HepG2 (cell line): ENCODE results near the gene KMT2E. TPM values are rescaled to one million over a fixed set of nuclear protein-coding genes. Genes with fewer than 3 reads are reported as not detected.

Experiments
- POLR2A ChIP-seq, 2 experiments: IDR thresholded peaks; 2 replicates each; pipeline ENCODE4 v1.6.1; 2011; ENCODE audit warnings: low read depth in 2 of 2, low read length in 2 of 2, mild to moderate bottlenecking in 1 of 2, moderate library complexity in 1 of 2; ENCODE audit not compliant: insufficient read depth in 1 of 2
- SAFB2 ChIP-seq: sonication (generic); formaldehyde crosslinking; IDR thresholded peaks from 2 replicates; pipeline ENCODE4 v1.5.1; 2020; ENCODE audit warnings: missing genetic modification reagents, low read depth, mild to moderate bottlenecking, borderline replicate concordance
- ZIK1 ChIP-seq: sonication (generic); formaldehyde crosslinking; IDR thresholded peaks from 2 replicates; pipeline ENCODE4 v1.5.0; 2020; ENCODE audit warnings: mild to moderate bottlenecking, low read depth, missing genetic modification reagents, borderline replicate concordance
- ZNF652 ChIP-seq: IDR thresholded peaks from 2 replicates; pipeline ENCODE4 v1.6.1; 2016; ENCODE audit warnings: low read depth, borderline replicate concordance
- ZNF816 ChIP-seq: sonication (generic); formaldehyde crosslinking; IDR thresholded peaks from 2 replicates; pipeline ENCODE4 v1.8.0; 2022; ENCODE audit warnings: missing genetic modification reagents, mild to moderate bottlenecking, borderline replicate concordance
- polyA plus RNA-seq, 8 experiments: library from polyadenylated mRNA; depleted of rRNA in 3 of 8; stranded (reverse) in 7 of 8; unstranded in 1 of 8; fragments of >200 nt; fragmentation: Illumina TruSeq in 4 of 8; extraction: Trizol in 4 of 8; gene quantifications; 2 replicates each; pipeline versions ENCODE4 v1.2.1 to v1.2.3, GENCODE V29; 2011 to 2016; ENCODE audit warnings: low read depth in 4 of 8, missing spikeins in 1 of 8, mixed read lengths in 1 of 8; ENCODE audit not compliant: insufficient read depth in 1 of 8
- total RNA-seq, 5 experiments: library from RNA; depleted of rRNA; stranded (reverse); fragments of >200 nt; fragmentation: Illumina TruSeq; extraction: Trizol; gene quantifications; 2 replicates each; pipeline ENCODE4 v1.2.3, GENCODE V29; 2016; ENCODE audit warnings: low read depth in 1 of 5
- TF ChIP-seq, protein P1 (sequence below): sonication (generic); formaldehyde crosslinking; IDR thresholded peaks from 2 replicates; pipeline ENCODE4 v1.4.0; 2020; ENCODE audit warnings: missing genetic modification reagents
- TF ChIP-seq, protein P2 (sequence below): sonication (generic); formaldehyde crosslinking; IDR thresholded peaks from 2 replicates; pipeline ENCODE4 v1.4.0; 2020; ENCODE audit warnings: mild to moderate bottlenecking, missing genetic modification reagents

KMT2E gene
- total and polyA plus RNA-seq, 2 of the 13 experiments (the other 11 are each of a cell fraction or from before 2014, with no cell fraction given), result 6.3 to 24.4 TPM

DNA sequence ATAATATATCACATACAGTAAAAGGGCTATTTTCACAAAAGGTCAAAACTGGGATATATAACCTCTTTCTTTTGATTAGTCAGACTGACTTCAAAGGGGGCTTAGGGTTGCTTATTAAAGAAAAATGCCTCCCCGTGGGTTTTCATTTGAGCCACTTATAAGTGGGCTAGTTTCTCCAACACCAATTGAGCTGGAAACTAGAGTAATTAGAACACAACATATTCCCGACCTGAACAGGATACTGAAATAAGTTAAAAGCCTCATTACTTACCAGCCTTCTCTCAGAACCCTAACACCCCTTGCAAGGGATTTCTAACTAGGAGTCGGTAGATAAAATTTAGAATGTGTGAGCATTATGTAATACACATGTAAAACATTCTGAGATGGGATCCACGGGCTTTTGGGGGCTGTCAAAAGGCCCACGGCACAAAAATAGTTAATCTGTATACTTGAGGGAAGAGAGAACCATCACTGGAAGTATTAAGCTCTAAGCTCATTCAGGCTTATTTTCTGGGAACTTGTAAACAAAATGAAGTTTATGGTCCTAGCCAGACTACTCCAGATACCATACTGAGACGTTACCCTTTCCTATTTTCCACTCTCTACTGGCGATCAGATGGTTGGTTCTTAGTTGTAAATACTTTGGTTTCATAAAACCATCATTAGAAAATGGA is 29.3 kb upstream of the KMT2E start (continued):
- TF ChIP-seq ZNF652 (CRISPR knock-in tag) (peak; percentile 68), ZIK1 (no peak), ZNF816 (CRISPR knock-in tag) (no peak), SAFB2 (CRISPR knock-in tag) (no peak), POLR2A (IDR thresholded peaks at IDR 0.05; ENCODE audit: insufficient read depth in 1 of 2, low read depth in 2 of 2, low read length in 2 of 2) (no peak)
- TF ChIP-seq, protein P1, sequence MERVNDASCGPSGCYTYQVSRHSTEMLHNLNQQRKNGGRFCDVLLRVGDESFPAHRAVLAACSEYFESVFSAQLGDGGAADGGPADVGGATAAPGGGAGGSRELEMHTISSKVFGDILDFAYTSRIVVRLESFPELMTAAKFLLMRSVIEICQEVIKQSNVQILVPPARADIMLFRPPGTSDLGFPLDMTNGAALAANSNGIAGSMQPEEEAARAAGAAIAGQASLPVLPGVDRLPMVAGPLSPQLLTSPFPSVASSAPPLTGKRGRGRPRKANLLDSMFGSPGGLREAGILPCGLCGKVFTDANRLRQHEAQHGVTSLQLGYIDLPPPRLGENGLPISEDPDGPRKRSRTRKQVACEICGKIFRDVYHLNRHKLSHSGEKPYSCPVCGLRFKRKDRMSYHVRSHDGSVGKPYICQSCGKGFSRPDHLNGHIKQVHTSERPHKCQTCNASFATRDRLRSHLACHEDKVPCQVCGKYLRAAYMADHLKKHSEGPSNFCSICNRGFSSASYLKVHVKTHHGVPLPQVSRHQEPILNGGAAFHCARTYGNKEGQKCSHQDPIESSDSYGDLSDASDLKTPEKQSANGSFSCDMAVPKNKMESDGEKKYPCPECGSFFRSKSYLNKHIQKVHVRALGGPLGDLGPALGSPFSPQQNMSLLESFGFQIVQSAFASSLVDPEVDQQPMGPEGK (CRISPR knock-in tag), result no peak
- TF ChIP-seq, protein P2, sequence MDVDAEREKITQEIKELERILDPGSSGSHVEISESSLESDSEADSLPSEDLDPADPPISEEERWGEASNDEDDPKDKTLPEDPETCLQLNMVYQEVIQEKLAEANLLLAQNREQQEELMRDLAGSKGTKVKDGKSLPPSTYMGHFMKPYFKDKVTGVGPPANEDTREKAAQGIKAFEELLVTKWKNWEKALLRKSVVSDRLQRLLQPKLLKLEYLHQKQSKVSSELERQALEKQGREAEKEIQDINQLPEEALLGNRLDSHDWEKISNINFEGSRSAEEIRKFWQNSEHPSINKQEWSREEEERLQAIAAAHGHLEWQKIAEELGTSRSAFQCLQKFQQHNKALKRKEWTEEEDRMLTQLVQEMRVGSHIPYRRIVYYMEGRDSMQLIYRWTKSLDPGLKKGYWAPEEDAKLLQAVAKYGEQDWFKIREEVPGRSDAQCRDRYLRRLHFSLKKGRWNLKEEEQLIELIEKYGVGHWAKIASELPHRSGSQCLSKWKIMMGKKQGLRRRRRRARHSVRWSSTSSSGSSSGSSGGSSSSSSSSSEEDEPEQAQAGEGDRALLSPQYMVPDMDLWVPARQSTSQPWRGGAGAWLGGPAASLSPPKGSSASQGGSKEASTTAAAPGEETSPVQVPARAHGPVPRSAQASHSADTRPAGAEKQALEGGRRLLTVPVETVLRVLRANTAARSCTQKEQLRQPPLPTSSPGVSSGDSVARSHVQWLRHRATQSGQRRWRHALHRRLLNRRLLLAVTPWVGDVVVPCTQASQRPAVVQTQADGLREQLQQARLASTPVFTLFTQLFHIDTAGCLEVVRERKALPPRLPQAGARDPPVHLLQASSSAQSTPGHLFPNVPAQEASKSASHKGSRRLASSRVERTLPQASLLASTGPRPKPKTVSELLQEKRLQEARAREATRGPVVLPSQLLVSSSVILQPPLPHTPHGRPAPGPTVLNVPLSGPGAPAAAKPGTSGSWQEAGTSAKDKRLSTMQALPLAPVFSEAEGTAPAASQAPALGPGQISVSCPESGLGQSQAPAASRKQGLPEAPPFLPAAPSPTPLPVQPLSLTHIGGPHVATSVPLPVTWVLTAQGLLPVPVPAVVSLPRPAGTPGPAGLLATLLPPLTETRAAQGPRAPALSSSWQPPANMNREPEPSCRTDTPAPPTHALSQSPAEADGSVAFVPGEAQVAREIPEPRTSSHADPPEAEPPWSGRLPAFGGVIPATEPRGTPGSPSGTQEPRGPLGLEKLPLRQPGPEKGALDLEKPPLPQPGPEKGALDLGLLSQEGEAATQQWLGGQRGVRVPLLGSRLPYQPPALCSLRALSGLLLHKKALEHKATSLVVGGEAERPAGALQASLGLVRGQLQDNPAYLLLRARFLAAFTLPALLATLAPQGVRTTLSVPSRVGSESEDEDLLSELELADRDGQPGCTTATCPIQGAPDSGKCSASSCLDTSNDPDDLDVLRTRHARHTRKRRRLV (CRISPR knock-in tag), result no peak
